Rectal smooth muscle tissue (tissue), 1 donor: Measurements from ENCODE around the gene MPND.

Experiments
- H3K27ac ChIP-seq: one replicate; pipeline ENCODE4 v1.7.0; 2013; ENCODE audit warnings: low read depth, low read length, inconsistent platforms
- H3K27me3 ChIP-seq: one replicate; pipeline ENCODE4 v1.7.0; 2013; ENCODE audit warnings: low read length; ENCODE audit not compliant: control insufficient read depth, insufficient read depth
- H3K36me3 ChIP-seq: one replicate; pipeline ENCODE4 v1.7.0; 2013; ENCODE audit warnings: low read length; ENCODE audit not compliant: control insufficient read depth, insufficient read depth
- H3K4me1 ChIP-seq: one replicate; pipeline ENCODE4 v1.7.0; 2013; ENCODE audit warnings: low read length; ENCODE audit not compliant: control insufficient read depth, insufficient read depth
- H3K4me3 ChIP-seq: one replicate; pipeline ENCODE4 v1.7.0; 2013; ENCODE audit warnings: low read length
- H3K9ac ChIP-seq: one replicate; pipeline ENCODE4 v1.7.0; 2013; ENCODE audit warnings: low read length

The MPND gene

GRCh38 chr19:4343370-4344307 lies at the start of gene MPND:
Gene MPND, plus strand, starts transcription at chr19:4343562. Its CDS starts 32 bp downstream, at chr19:4343594.
- peak within 1 kb of the TSS; percentile 93 for H3K9ac ChIP-seq
- peaks cover under 1% of the 10 kb centered on the region for H3K27me3 ChIP-seq
- no peaks in the 10 kb centered on the region for H3K36me3 ChIP-seq
- H3K4me3 ChIP-seq = peak within 1 kb of the TSS; percentile 98
- H3K4me1 ChIP-seq = peaks cover 4% of the 10 kb centered on the region
- H3K27ac ChIP-seq = peak within 1 kb of the TSS; percentile 96

- Histone ChIP-seq H3K9ac (no peak overlapping the region), H3K27me3 (no peaks in the 10 kb centered on the region), H3K4me3 (no peak overlapping the region), H3K27ac (no peak overlapping the region), H3K36me3 (no peaks in the 10 kb centered on the region), H3K4me1 (no peaks in the 10 kb centered on the region)
These were observed 49.0 kb upstream of the MPND start for GRCh38 chr19:4294389-4294788.

- no peaks in the 10 kb centered on the region for H3K4me1 ChIP-seq
- no peak overlapping the region for H3K9ac ChIP-seq
- H3K36me3 ChIP-seq = no peaks in the 10 kb centered on the region
- H3K27ac ChIP-seq = no peak overlapping the region
- no peaks in the 10 kb centered on the region for H3K27me3 ChIP-seq
- H3K4me3 ChIP-seq = no peak overlapping the region
These were observed 47.2 kb upstream of the MPND start for GRCh38 chr19:4295972-4296771.

GRCh38 chr19:4297901-4298809 lies 45.2 kb upstream of the MPND start:
- H3K9ac ChIP-seq = no peak overlapping the region
- H3K27me3 ChIP-seq = no peaks in the 10 kb centered on the region

GRCh38 chr19:4298810-4299550 lies 44.4 kb upstream of the MPND start:
- H3K4me1 ChIP-seq = no peaks in the 10 kb centered on the region
- no peak overlapping the region for H3K27ac ChIP-seq
- H3K4me3 ChIP-seq = no peak overlapping the region
- no peaks in the 10 kb centered on the region for H3K27me3 ChIP-seq
- H3K36me3 ChIP-seq = no peaks in the 10 kb centered on the region
- H3K9ac ChIP-seq = no peak overlapping the region

More at GRCh38 chr19:4297901-4298809, 45.2 kb upstream of the MPND start:
- Histone ChIP-seq H3K4me3 (no peak overlapping the region), H3K36me3 (no peaks in the 10 kb centered on the region), H3K4me1 (no peaks in the 10 kb centered on the region), H3K27ac (no peak overlapping the region)

GRCh38 chr19:4300589-4300988 lies 42.8 kb upstream of the MPND start:
- Histone ChIP-seq H3K27me3 (peaks cover 3% of the 10 kb centered on the region), H3K27ac (no peak overlapping the region), H3K9ac (no peak overlapping the region), H3K4me1 (no peaks in the 10 kb centered on the region), H3K36me3 (no peaks in the 10 kb centered on the region), H3K4me3 (no peak overlapping the region)

- Histone ChIP-seq H3K9ac (no peak overlapping the region), H3K36me3 (no peaks in the 10 kb centered on the region), H3K27me3 (peaks cover 3% of the 10 kb centered on the region), H3K4me3 (peak overlapping the region; percentile 8), H3K4me1 (no peaks in the 10 kb centered on the region), H3K27ac (no peak overlapping the region)
These were observed 41.6 kb upstream of the MPND start for GRCh38 chr19:4301590-4302242.

GRCh38 chr19:4302243-4302640 lies 41.1 kb upstream of the MPND start, which contains the start of gene TMIGD2:
Gene TMIGD2, minus strand, starts transcription at chr19:4302389. Its CDS starts 4 bp downstream, at chr19:4302385.
- H3K4me1 ChIP-seq = no peaks in the 10 kb centered on the region
- H3K27me3 ChIP-seq = peaks cover 3% of the 10 kb centered on the region
- no peaks in the 10 kb centered on the region for H3K36me3 ChIP-seq
- H3K27ac ChIP-seq = no peak within 1 kb of the TSS
- H3K4me3 ChIP-seq = peak within 1 kb of the TSS; percentile 8
- no peak within 1 kb of the TSS for H3K9ac ChIP-seq

GRCh38 chr19:4303819-4304537 lies 39.4 kb upstream of the MPND start:
- no peaks in the 10 kb centered on the region for H3K4me1 ChIP-seq
- H3K9ac ChIP-seq = no peak overlapping the region
- no peaks in the 10 kb centered on the region for H3K36me3 ChIP-seq
- H3K4me3 ChIP-seq = no peak overlapping the region
- H3K27ac ChIP-seq = no peak overlapping the region
- peaks cover 3% of the 10 kb centered on the region for H3K27me3 ChIP-seq

- H3K27me3 ChIP-seq = peaks cover 3% of the 10 kb centered on the region
- H3K9ac ChIP-seq = no peak within 1 kb of the TSS
- H3K4me3 ChIP-seq = no peak within 1 kb of the TSS
- no peaks in the 10 kb centered on the region for H3K36me3 ChIP-seq
- H3K4me1 ChIP-seq = no peaks in the 10 kb centered on the region
- no peak within 1 kb of the TSS for H3K27ac ChIP-seq
These were observed 38.7 kb upstream of the MPND start, which contains the start of gene FSD1 for GRCh38 chr19:4304538-4305256. Gene FSD1, plus strand, starts transcription at chr19:4304598. Its CDS starts 149 bp downstream, at chr19:4304747.
